CD14-positive monocyte (primary cell): Measurements from ENCODE around the gene ACAP1. TPM values are rescaled to one million over a fixed set of nuclear protein-coding genes. Genes with fewer than 3 reads are reported as not detected.

Source experiments
- DNase-seq, 3 donors: peaks; one replicate each; pipeline ENCODE4 v3.0.0-alpha.2; 2011 to 2022
- H2AFZ ChIP-seq: 2 replicates; pipeline ENCODE4 v1.6.0; 2012; ENCODE audit warnings: mild to moderate bottlenecking, low read depth, low read length, inconsistent platforms; ENCODE audit not compliant: insufficient read depth, poor library complexity, severe bottlenecking
- H3K27ac ChIP-seq, 2 donors: 1 replicate in 1 of 2; 2 replicates in 1 of 2; pipeline ENCODE4 v1.5.1; 2012 to 2013; ENCODE audit warnings: low read length in 2 of 2, control low read depth in 1 of 2, inconsistent platforms in 1 of 2, low read depth in 1 of 2, mild to moderate bottlenecking in 1 of 2
- H3K27me3 ChIP-seq, 2 donors: one replicate each; pipeline versions ENCODE4 v1.6.0 to v1.6.1; 2011 to 2013; ENCODE audit warnings: low read length in 2 of 2; ENCODE audit not compliant: control insufficient read depth in 2 of 2, insufficient read depth in 2 of 2
- H3K36me3 ChIP-seq, 2 donors: replicated peaks in 1 of 2; 1 replicate in 1 of 2; 2 replicates in 1 of 2; pipeline versions ENCODE4 v1.5.1 to v1.6.1; 2012 to 2013; ENCODE audit warnings: low read length in 2 of 2, control low read depth in 1 of 2, inconsistent platforms in 1 of 2, mild to moderate bottlenecking in 1 of 2; ENCODE audit not compliant: insufficient read depth in 2 of 2, control insufficient read depth in 1 of 2
- H3K4me1 ChIP-seq, 2 donors: 1 replicate in 1 of 2; 2 replicates in 1 of 2; pipeline versions ENCODE4 v1.5.1 to v1.6.1; 2012 to 2013; ENCODE audit warnings: low read length in 2 of 2, control low read depth in 1 of 2, inconsistent platforms in 1 of 2, mild to moderate bottlenecking in 1 of 2, moderate library complexity in 1 of 2; ENCODE audit not compliant: insufficient read depth in 2 of 2, control insufficient read depth in 1 of 2
- H3K4me2 ChIP-seq: replicated peaks from 2 replicates; pipeline ENCODE3; 2012; ENCODE audit warnings: low read length, moderate library complexity, mild to moderate bottlenecking; ENCODE audit not compliant: poor library complexity, severe bottlenecking; ENCODE audit errors: extremely low read depth
- H3K4me3 ChIP-seq, 3 experiments: fragments of 200-600 bp in 1 of 3; sonication (generic) in 1 of 3; replicated peaks in 1 of 3; 1 replicate in 2 of 3; 2 replicates in 1 of 3; pipeline ENCODE4 v1.5.1; 2011 to 2013; ENCODE audit warnings: low read length in 3 of 3, mild to moderate bottlenecking in 3 of 3, control low read depth in 2 of 3, low read depth in 2 of 3, inconsistent platforms in 1 of 3, moderate library complexity in 1 of 3
- H3K79me2 ChIP-seq: 2 replicates; pipeline ENCODE4 v1.6.0; 2012; ENCODE audit warnings: mild to moderate bottlenecking, control low read depth, inconsistent platforms, low read length, moderate library complexity; ENCODE audit not compliant: insufficient read depth
- H3K9ac ChIP-seq: 2 replicates; pipeline ENCODE4 v1.6.0; 2017; ENCODE audit warnings: low read length, mild to moderate bottlenecking; ENCODE audit not compliant: insufficient read depth, poor library complexity, severe bottlenecking
- H3K9me3 ChIP-seq, 2 donors: replicated peaks in 1 of 2; 1 replicate in 1 of 2; 2 replicates in 1 of 2; pipeline versions ENCODE4 v1.5.1 to v1.6.1; 2012 to 2013; ENCODE audit warnings: low read length in 2 of 2, control low read depth in 1 of 2; ENCODE audit not compliant: control insufficient read depth in 1 of 2, insufficient read depth in 1 of 2
- H4K20me1 ChIP-seq: 2 replicates; pipeline ENCODE4 v1.6.0; 2012; ENCODE audit warnings: mild to moderate bottlenecking, low read length, control low read depth, moderate library complexity; ENCODE audit not compliant: insufficient read depth
- H3K27ac Mint-ChIP-seq, 7 donors: one replicate each; pipeline ENCODE4 v1.8.0; 2020; ENCODE audit warnings: mild to moderate bottlenecking in 7 of 7, mixed read lengths in 7 of 7, moderate library complexity in 6 of 7, inconsistent platforms in 2 of 7
- H3K27me3 Mint-ChIP-seq, 3 donors: one replicate each; pipeline ENCODE4 v1.8.0; 2021 to 2022; ENCODE audit warnings: low read depth in 3 of 3, mild to moderate bottlenecking in 3 of 3, mixed read lengths in 3 of 3, moderate library complexity in 3 of 3, inconsistent platforms in 1 of 3
- H3K36me3 Mint-ChIP-seq, 2 donors: one replicate each; pipeline ENCODE4 v1.8.0; 2020; ENCODE audit warnings: mixed read lengths in 2 of 2, inconsistent platforms in 1 of 2, mild to moderate bottlenecking in 1 of 2
- H3K4me1 Mint-ChIP-seq: one replicate; pipeline ENCODE4 v1.8.0; 2020; ENCODE audit warnings: mild to moderate bottlenecking, mixed read lengths
- H3K4me3 Mint-ChIP-seq, 2 donors: one replicate each; pipeline ENCODE4 v1.8.0; 2020; ENCODE audit warnings: mild to moderate bottlenecking in 2 of 2, mixed read lengths in 2 of 2, moderate library complexity in 1 of 2
- H3K9me3 Mint-ChIP-seq, 7 donors: one replicate each; pipeline ENCODE4 v1.8.0; 2020 to 2022; ENCODE audit warnings: mixed read lengths in 7 of 7, mild to moderate bottlenecking in 6 of 7, moderate library complexity in 6 of 7, inconsistent platforms in 2 of 7
- CTCF ChIP-seq: fragments of 200-600 bp; IDR thresholded peaks from one replicate; pipeline ENCODE4 v1.8.0; 2022; ENCODE audit warnings: antibody characterized with exemption, mild to moderate bottlenecking
- WGBS: methylation state at CpG from one replicate; pipeline ENCODE4 v1.1.5; 2013; ENCODE audit warnings: missing lambda C conversion rate; ENCODE audit not compliant: insufficient coverage; 5-methylcytosine and 5-hydroxymethylcytosine counted together
- intact Hi-C, 2 donors: fragments of 100-400 bp; cut with micrococcal nuclease; formaldehyde crosslinking; loops; one replicate each; pipeline versions ENCODE4 v1.15.0 to v1.15.1; 2023
- polyA plus RNA-seq, 3 donors: library from polyadenylated mRNA; depleted of rRNA in 1 of 3; unstranded in 2 of 3; stranded (reverse) in 1 of 3; fragments of 300-500 nt in 2 of 3; fragments of >200 nt in 1 of 3; fragmentation: Illumina TruSeq in 2 of 3; gene quantifications; 1 replicate in 2 of 3; 2 replicates in 1 of 3; pipeline ENCODE4 v1.2.3, GENCODE V29; 2012 to 2021

ACAP1 gene
- polyA plus RNA-seq, 3 donors: 32.1 to 68.5 (median 40.5) TPM

GRCh38 chr17:7312432-7313087 lies 23.8 kb upstream of the ACAP1 start:
- Mint-ChIP-seq H3K9me3 (no peaks in the 10 kb centered on the region), H3K36me3 (peaks cover 50 to 62% of the 10 kb centered on the region in 2 donors), H3K4me1 (peaks cover 50% of the 10 kb centered on the region), H3K4me3 (no peak overlapping the region), H3K27ac (peak overlapping the region; percentile 24 to 48 (median 33)), H3K27me3 (peaks cover 0 to 2% (median 0%) of the 10 kb centered on the region in 3 donors)
- Histone ChIP-seq H3K4me3 (no peak overlapping the region), H3K27ac (no peak overlapping the region), H3K4me1 (peaks cover 39 to 52% of the 10 kb centered on the region in 2 donors), H3K27me3 (no peaks in the 10 kb centered on the region), H3K4me2 (no peak overlapping the region), H3K9me3 (no peaks in the 10 kb centered on the region), H3K79me2 (peaks cover 73% of the 10 kb centered on the region), H4K20me1 (peaks cover 63% of the 10 kb centered on the region), H3K36me3 (peaks cover 50 to 53% of the 10 kb centered on the region in 2 donors), H2AFZ (no peak overlapping the region), H3K9ac (no peak overlapping the region)
- intact Hi-C loops: no loop called here
- no peak for DNase-seq
- TF ChIP-seq CTCF: no peak
- WGBS: 100% methylated on average over 1 of the region's 7 CpGs

GRCh38 chr17:7313088-7313889 lies 23.0 kb upstream of the ACAP1 start:
- Mint-ChIP-seq H3K4me3 (no peak overlapping the region), H3K27ac (peak overlapping the region in 6 of 7 donors; percentile 10 to 91 (median 60)), H3K4me1 (peaks cover 50% of the 10 kb centered on the region), H3K9me3 (no peaks in the 10 kb centered on the region), H3K36me3 (peaks cover 55 to 69% of the 10 kb centered on the region in 2 donors), H3K27me3 (peaks cover 0 to 2% (median 0%) of the 10 kb centered on the region in 3 donors)
- WGBS: 89% methylated on average over 3 of the region's 7 CpGs
- peaks cover 58 to 60% of the 10 kb centered on the region in 2 donors for H3K36me3 ChIP-seq
- H3K4me3 ChIP-seq: peak overlapping the region in 1 of 3 experiments; percentile 91
- H3K27me3 ChIP-seq: no peaks in the 10 kb centered on the region
- H2AFZ ChIP-seq: no peak overlapping the region
- no peak overlapping the region for H3K9ac ChIP-seq
- H3K9me3 ChIP-seq: no peaks in the 10 kb centered on the region
- peak overlapping the region in 1 of 2 donors; percentile 93 for H3K27ac ChIP-seq
- intact Hi-C loops: no loop called here
- H3K4me1 ChIP-seq: peaks cover 39 to 49% of the 10 kb centered on the region in 2 donors
- H4K20me1 ChIP-seq: peaks cover 58% of the 10 kb centered on the region
- DNase-seq: peak in 1 of 3 donors; percentile 8
- H3K4me2 ChIP-seq: no peak overlapping the region
- peaks cover 66% of the 10 kb centered on the region for H3K79me2 ChIP-seq
- no peak for TF ChIP-seq CTCF
